Stimulated activated CD4-positive, alpha-beta T cell treated with anti-CD3 and anti-CD28 coated beads, Interleukin-2, amount 100 ng/mL, for 4 hours (primary cell): ENCODE measurements around the gene TSFM.

Experiments
- DNase-seq: peaks from one replicate; pipeline ENCODE4 v3.0.0-alpha.2; 2020; ENCODE audit warnings: low read depth

TSFM gene

GRCh38 chr12:57782608-57783465 lies at the start of gene TSFM:
Gene TSFM, plus strand, starts transcription at chr12:57782787. Its CDS starts 15 bp downstream, at chr12:57782802.
- DNase-seq: peak; percentile 93

- DNase-seq: no peak
Observed at GRCh38 chr12:57733928-57734327, 48.7 kb upstream of the TSFM start.

GRCh38 chr12:57734591-57734990 lies 48.0 kb upstream of the TSFM start:
- no peak for DNase-seq

- no peak for DNase-seq
Observed at GRCh38 chr12:57735198-57735855, 47.3 kb upstream of the TSFM start.

GRCh38 chr12:57735952-57736740 lies 46.4 kb upstream of the TSFM start:
- no peak for DNase-seq

GRCh38 chr12:57736741-57737466 lies 45.7 kb upstream of the TSFM start:
- DNase-seq: no peak

GRCh38 chr12:57737467-57738460 lies 44.8 kb upstream of the TSFM start:
- no peak for DNase-seq

- no peak for DNase-seq
Observed at GRCh38 chr12:57738661-57739237, 43.8 kb upstream of the TSFM start, which contains the start of gene AGAP2. Gene AGAP2, minus strand, starts transcription at chr12:57738742. Its CDS starts 496 bp downstream, at chr12:57738246.

GRCh38 chr12:57739387-57739786 lies 43.2 kb upstream of the TSFM start:
- no peak for DNase-seq

GRCh38 chr12:57739914-57740538 lies 42.6 kb upstream of the TSFM start:
- no peak for DNase-seq

- peak; percentile 70 for DNase-seq
Observed at GRCh38 chr12:57740656-57741412, 41.8 kb upstream of the TSFM start.

- DNase-seq: no peak
Observed at GRCh38 chr12:57741413-57741789, 41.2 kb upstream of the TSFM start.

- peak; percentile 72 for DNase-seq
Observed at GRCh38 chr12:57741844-57742738, 40.5 kb upstream of the TSFM start.

- no peak for DNase-seq
Observed at GRCh38 chr12:57743769-57744168, 38.8 kb upstream of the TSFM start.

GRCh38 chr12:57744194-57744776 lies 38.3 kb upstream of the TSFM start:
- peak; percentile 51 for DNase-seq

- DNase-seq: peak; percentile 93
Observed at GRCh38 chr12:57744777-57745484, 37.7 kb upstream of the TSFM start, which contains the start of gene TSPAN31. Gene TSPAN31, plus strand, starts transcription at chr12:57745039. Its CDS starts 116 bp downstream, at chr12:57745155.

- no peak for DNase-seq
Observed at GRCh38 chr12:57745485-57745881, 37.1 kb upstream of the TSFM start.
